ENCODE results near the gene CNR2. TPM values are rescaled to one million over a fixed set of nuclear protein-coding genes. Genes with fewer than 3 reads are reported as not detected.

The CNR2 gene
- total RNA-seq, 1 experiment from 2014 or later = not detected

GRCh38 chr1:23875382-23875781 is 37.8 kb downstream of the CNR2 start:
- Histone ChIP-seq H3K9me3 (ENCODE audit: control insufficient read depth, low read depth, low read length) (peaks cover 4% of the 10 kb centered on the region), H4K91ac (ENCODE audit: insufficient read length, low read depth, low read length) (no peak overlapping the region), H3K4ac (ENCODE audit: low read depth, low read length) (no peak overlapping the region), H2BK5ac (ENCODE audit: insufficient read length, low read length) (no peak overlapping the region), H3K23me2 (ENCODE audit: insufficient read length, low read depth, low read length, poor library complexity, severe bottlenecking) (no peaks in the 10 kb centered on the region), H3K4me1 (ENCODE audit: insufficient read depth, low read length) (no peaks in the 10 kb centered on the region), H3K4me2 (ENCODE audit: insufficient read depth, insufficient read length, low read length) (no peak overlapping the region), H4K5ac (ENCODE audit: insufficient read length, low read depth, low read length) (no peak overlapping the region), H3K14ac (ENCODE audit: insufficient read depth, low read length) (no peak overlapping the region), H3K79me2 (ENCODE audit: insufficient read depth, low read length) (no peaks in the 10 kb centered on the region), H3K23ac (ENCODE audit: insufficient read length, low read depth, low read length) (no peak overlapping the region), H2AFZ (ENCODE audit: low read length) (no peak overlapping the region), H2BK12ac (ENCODE audit: insufficient read length, low read depth, low read length) (no peak overlapping the region), H4K20me1 (ENCODE audit: control insufficient read depth, insufficient read depth, insufficient read length) (no peaks in the 10 kb centered on the region), H3K9ac (ENCODE audit: extremely low read depth, insufficient read length, low read length) (no peak overlapping the region), H3K18ac (ENCODE audit: insufficient read length, low read depth, low read length) (no peak overlapping the region), H3K79me1 (ENCODE audit: insufficient read depth, low read depth, low read length, poor library complexity, severe bottlenecking) (no peaks in the 10 kb centered on the region), H2BK15ac (ENCODE audit: low read depth, low read length) (no peak overlapping the region), H3K27me3 (ENCODE audit: insufficient read depth, low read length) (no peaks in the 10 kb centered on the region), H3T11ph (ENCODE audit: low read length) (no peak overlapping the region), H4K8ac (replicated peaks; ENCODE audit: insufficient read length, low read depth, low read length) (no peak overlapping the region), H2BK20ac (ENCODE audit: low read depth, low read length, poor library complexity, severe bottlenecking) (no peak overlapping the region), H2AK5ac (ENCODE audit: insufficient read length, low read length) (no peak overlapping the region), H3K27ac (ENCODE audit: insufficient read length, low read depth, low read length) (no peak overlapping the region), H2BK120ac (ENCODE audit: low read depth, low read length, poor library complexity, severe bottlenecking) (no peak overlapping the region), H3K56ac (ENCODE audit: insufficient read length, low read depth, low read length) (no peak overlapping the region)
- Mint-ChIP-seq H3K36me3 (ENCODE audit: insufficient read depth in 1 of 3, low read depth in 3 of 3) (peaks cover 3 to 13% (median 6%) of the 10 kb centered on the region in 3 experiments), H3K27ac (no peak overlapping the region), H3K9me3 (peaks cover 28% of the 10 kb centered on the region in 2 experiments), H3K4me3 (no peak overlapping the region), H3K27me3 (ENCODE audit: low read depth) (peaks cover 27% of the 10 kb centered on the region), H3K4me1 (no peaks in the 10 kb centered on the region)
- TF ChIP-seq CTCF (conservative IDR thresholded peaks at IDR 0.05) = no peak
- no peak for DNase-seq
- no CpG with 5 or more reads among the region's 3 CpGs for WGBS (ENCODE audit: extremely low coverage, insufficient read length, low lambda C conversion rate)
